Measurements from ENCODE around the gene KIAA0753.
"Not testable (repeated sequence)": the region's sequence is repeated elsewhere in the genome, so short reads cannot be mapped to it uniquely, and the experiment has no call there.

KIAA0753 gene

DNA sequence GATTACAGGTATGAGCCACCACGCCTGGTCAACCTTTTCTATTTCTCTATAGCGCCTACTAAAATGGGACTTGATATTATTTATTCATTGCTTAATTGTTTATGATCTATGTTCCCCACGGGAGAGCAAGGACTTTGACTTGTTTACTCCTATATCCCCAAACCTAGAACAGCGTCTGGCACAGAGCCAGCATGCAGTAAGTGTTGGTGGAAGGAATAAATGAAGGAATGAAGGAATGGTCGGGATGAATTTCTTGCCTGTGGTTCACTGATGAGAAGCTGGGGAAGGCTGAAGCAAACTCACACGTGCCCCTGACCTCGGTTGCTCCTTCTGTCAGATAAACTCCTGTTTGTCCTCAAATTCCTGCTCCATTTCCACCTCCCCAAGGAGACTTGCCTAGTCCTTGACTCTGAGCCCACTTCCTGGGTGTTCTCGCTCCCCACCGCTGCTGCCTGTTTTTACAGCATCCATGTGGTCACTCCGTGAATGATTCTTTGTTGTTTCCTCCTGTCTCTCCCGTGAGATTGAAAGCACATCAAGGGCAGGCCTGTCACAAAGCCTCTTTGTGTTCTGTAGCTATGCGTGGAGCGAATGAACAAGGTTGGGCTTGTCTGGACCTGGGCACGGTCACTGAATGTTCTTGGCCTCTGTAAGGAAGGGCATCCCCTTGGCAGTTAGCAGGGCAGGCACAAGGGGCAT lies 28.4 kb upstream of the KIAA0753 start:
- no peak for DNase-seq (ENCODE audit: low spot score)

DNA sequence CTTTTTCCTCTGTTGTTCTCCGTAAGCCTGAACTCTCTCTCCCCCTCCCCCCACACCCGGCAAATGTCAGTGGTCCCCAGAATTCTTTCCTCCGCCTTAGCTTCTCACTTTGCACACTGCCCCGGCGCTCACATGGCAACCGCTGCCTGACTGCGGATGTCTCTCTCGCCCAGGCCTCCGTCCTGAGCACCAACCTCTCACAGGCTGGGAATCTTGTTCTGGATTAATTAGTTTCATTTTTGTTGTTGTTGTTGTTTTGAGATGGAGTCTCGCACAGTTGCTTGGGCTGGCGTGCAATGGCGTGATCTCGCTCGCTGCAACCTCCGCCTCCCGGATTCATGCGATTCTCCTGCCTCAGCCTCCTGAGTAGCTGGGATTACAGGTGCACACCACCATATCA lies 27.7 kb upstream of the KIAA0753 start:
- DNase-seq (ENCODE audit: low spot score): no peak

DNA sequence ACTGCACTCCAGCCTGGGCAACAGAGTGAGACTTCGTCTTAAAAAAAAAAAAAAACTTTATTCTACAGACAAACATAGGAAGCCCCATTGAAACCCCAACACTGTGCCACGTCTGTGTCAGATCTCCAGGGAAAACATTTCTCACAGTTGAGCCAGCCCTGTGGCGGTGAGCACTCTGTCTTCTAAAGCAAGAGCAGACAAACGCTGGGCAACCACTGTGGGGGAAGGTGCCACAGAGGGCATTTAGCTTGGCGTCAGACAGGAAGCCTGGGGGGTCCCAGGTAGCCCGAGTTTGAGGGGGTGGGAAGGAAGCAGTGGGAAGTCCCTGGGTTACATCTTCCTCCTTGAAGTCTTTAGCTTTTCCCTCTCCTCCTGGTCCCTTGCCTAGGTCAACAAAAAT lies 27.0 kb upstream of the KIAA0753 start:
- DNase-seq (ENCODE audit: low spot score): no peak

DNA sequence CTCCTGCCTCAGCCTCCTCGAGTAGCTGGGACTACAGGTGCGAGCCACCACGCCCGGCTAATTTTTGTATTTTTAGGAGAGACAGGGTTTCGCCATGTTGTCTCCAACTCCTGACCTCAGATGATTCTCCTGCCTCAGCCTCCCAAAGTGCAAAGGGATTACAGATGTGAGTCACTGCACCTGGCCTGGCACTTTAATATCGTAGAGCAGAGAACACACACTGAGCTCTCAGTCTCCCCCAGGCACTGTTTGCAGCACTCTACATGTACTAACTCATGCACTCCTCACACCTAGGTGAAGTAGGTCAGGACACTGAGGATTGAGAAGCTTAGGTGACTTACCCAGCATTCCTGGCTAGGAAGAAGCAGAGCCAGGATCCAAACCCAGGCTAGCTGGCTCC lies 26.0 kb upstream of the KIAA0753 start:
- DNase-seq (ENCODE audit: low spot score): no peak

DNA sequence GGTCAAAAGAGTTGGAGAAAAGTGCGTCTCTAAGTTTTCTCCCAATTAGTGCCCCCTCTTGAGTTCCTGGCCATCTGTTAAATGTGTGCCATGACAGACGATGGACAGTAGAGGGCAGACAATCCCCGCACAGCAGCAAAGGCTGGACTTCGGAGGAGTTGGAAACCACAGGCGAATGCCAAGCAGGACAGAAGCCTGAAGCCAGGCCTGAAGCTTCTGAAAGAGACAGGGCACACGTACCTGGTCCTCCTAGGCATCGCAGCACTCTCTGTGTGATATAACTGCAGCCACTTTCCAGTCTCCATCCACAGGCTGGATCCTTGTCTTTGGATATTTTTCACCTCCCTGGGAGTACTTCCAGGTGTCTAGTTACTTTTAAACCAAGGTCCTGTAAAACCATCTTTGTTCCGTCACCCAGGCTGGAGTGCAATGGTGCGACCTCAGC lies 25.6 kb upstream of the KIAA0753 start:
- peak; percentile 74 for DNase-seq (ENCODE audit: low spot score)

DNA sequence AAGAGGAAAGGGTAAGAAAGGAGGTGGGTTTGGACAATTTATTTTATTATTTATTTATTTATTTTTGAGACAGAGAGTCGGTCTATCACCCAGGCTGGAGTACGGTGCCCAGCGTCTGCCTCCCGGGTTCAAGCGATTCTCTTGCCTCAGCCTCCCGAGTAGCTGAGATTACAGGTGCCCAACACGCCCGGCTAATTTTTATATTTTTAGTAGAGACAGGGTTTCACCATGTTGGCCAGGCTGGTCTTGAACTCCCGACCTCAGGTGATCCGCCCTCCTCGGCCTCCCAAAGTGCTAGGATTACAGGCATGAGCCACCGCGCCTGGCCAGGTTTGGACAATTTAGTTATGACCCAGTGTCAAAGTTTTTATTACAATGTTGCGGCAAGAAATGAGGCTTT lies 22.7 kb upstream of the KIAA0753 start:
- not testable (repeated sequence) for DNase-seq (ENCODE audit: low spot score)

DNA sequence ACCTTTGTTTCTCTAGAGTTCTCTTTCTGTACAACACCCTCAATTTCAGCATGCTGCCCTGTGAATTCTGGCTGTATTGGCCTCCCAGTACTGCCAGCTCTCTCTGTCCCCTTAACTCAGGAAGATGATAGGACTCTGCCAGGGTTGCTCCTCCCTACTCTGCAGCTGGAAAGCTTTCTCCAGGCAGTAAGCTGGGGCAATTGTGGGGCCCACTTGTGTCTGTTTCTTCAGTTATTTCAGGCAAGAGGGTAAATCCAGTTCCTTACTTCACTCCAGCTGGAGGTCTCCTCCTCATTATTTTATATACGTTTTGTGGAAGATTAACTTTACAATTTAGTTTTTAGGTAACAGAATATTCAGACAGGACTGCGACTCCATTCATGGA lies 20.9 kb upstream of the KIAA0753 start:
- no peak for DNase-seq (ENCODE audit: low spot score)

DNA sequence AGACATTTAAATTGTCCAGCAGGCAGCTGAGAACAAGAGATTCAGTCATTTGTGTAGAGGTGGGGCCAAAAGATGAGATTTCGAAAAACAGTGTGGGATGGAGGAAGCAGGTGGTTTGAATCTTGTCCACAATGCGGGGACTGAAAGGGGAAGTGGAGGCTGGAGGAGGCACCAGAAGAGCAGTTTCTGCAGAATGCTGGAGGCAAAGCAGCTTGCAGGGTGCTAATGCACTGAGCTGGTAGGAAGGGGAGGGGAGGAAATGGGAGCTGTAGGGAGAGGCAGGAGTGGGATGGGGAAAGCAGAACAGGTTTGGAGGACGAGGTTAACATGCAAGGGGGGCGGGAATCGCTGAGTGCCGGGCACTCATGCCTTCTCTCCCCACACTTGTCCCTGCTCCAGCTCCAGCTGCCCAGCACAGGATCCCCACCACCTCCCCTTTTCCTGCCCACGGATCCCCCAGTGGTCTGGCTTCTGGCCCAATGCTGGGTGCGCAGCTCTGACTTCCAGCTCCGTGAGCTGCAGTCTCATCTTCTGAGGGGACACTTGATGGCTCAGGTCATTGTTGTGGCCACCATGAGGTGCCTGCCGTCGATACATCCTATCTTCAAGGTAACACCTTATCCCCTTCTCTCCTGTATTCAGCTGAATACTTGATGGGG lies 20.4 kb upstream of the KIAA0753 start:
- DNase-seq (ENCODE audit: low spot score): no peak

DNA sequence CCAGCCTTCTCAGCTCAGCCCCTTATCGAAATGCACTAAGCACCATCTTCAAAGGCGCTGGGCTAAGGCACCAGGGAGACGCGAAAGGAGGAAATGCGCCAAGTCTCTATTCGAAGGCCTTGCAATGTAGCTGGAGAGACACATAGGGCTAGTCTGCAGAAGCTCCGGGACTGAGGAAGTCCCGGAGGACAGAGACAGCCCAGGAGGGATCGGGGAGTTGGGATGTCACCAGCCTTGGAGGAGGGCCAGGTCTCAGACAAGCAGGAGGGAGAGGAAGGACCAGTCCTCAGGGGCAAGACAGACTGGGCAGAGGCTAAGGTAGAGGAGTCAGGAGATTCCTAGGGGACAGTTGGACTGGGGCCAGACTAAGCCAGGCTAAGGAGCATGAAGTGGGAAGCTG lies 19.6 kb upstream of the KIAA0753 start:
- DNase-seq (ENCODE audit: low spot score): no peak

DNA sequence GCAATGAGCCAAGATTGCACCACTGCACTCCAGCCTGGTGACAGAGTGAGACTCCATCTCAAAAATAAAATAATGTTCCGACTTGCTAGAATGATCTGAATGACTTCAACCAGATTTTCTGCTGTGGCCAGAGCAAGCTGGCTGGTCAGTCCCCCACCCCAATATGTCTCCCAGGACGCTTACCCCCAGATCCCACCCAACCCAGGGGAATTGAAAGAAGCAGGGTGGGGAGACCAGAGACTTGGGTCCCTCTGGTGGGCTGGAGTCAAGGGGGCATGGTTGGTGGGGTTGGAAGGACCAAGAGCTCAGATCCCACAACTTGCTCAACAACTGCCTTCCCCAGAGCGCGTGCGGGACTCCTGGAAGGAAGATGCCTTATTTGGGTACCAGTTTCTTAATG lies 17.9 kb upstream of the KIAA0753 start:
- DNase-seq (ENCODE audit: low spot score): not testable (repeated sequence)

DNA sequence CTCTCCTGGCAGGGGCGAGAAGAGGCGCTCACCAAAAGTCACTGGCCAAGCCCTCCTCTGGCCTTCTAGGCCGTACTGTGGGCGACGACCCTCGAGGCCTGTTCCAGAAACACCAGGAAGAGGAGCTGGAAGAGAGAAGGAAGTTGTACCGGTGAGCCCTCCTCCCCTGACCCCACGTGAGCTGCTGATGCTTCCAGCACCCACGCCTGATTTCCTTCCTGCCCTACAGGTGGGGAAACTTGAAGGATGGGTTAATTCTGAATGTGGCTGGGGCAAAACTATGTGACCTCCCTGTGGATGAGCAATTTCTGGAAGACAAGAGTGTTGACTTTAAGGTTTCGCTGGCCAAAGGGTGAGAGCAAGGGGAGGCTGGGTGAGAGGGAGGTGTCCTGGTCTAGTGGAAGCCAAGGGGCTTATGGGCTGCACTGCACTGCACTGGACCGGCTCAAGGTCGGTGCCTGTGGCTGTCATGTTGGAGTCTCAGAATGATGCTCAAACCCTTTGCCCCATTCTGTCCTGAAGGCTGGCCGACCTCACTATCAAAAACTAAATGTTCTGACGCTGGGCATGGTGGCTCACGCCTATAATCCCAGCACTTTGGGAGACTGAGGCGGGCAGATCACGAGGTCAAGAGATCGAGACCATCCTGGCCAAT lies 17.2 kb upstream of the KIAA0753 start:
- DNase-seq (ENCODE audit: low spot score): no peak

DNA sequence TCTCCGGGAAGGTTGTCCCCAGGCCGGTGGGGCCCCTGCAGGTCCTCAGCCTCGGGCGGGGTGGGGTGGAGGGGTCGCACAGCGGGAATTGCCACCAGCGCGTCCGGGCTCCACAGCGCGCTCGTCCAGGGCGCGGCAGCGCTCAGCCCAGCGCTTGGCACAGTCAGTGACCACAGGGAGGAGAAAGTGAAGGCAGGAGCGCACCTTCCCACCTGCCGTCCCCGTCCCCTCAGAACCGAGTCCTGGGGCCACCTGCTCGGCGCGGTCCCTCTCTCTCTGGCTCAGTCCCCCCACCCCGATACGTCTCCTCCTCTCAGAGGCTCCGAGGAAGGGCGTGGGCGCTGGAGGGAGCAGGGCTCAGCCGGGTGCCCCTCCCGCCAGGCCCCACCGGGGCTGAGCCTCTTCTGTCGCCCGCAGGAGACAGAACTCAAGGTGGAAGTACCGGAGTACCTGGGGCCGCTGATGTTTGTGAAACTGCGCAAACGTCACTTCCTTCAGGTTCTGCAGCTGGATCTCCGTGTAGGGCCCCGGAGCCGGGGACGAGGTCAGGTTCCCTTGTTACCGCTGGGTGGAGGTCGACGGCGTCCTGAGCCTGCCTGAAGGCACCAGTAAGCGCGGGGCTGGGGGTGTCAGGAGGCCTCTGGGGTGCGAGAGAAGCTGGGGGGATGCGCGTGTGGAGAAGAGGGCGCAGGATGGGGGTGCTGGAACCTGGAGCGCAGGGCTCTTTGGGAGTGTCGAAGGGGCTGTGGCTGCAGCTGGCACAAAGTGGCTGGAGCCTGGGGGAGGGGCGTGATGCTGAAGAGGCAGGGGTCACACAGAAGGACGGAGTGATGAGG lies 16.5 kb upstream of the KIAA0753 start:
- not testable (repeated sequence) for DNase-seq (ENCODE audit: low spot score)

DNA sequence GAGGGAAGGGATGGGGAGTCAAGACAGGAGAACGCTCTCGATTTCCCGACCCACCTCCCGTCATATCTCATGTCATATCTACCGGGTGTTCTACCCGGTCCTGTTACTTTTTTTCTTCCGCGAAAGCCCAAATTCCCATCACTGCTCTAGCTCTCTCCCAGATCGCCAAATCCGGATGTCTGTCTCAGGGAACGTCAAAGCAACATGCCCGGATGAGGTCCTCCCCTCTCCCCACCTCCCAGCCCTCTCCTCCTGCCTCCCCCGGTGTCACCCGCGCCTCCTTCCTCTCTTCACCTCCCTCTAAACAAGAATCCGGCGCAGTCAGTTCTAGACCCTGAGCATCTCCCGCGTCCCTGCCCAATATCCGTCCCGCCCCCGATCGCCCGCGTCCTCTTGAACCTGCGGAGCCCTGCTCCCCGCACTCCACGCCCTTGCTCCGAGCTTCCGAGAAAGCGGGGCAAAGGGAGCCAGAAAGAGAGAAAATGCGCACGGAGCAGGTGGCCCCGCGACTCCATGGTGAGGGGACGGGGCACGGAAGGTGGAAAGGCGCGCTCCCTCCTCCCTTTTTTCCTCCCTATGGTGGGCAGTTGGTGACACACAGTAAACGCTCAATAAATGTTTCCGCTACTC lies 15.3 kb upstream of the KIAA0753 start:
- not testable (repeated sequence) for DNase-seq (ENCODE audit: low spot score)

DNA sequence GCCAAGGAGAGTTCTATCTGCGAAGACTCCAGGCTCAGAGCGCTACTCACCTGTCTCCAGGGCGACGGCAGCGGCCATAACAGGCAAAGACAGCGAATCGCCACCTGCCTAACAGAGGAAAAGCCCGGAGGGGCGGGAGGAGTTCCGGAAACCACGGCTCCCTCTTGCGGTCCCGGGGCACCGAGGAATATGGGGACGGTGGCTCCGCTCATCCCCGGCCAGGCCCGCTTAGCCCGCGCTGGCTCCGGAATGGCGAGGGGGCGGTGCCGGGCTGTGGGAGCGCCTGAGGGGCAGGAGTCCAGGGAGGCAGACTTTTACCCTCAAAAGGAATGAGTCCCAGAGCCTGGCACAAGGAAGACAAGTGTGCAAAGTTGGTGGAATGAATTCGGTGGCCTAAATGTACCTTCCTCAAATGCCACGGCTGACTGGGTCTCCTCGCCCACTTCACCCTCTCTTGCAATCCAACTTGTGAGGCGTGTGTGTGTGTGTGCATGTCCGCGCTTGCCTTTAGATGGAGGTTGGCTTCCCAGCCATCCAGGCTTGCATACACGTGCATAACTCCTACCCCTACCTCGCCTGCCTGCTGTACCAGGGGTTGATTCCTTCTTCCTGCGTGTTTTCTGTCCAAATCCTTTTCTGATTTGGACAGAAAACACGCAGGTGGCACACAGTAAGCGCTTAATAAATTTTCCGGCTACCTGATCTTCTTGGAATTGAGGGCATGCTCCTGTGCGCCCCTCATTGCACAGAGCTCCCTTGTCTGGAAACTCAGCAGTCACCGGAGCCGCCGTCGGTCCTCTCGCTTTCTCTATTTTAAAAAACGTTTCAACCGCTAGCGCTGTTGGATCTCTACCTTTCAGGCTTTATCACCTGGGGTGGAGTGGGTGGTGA lies 14.6 kb upstream of the KIAA0753 start:
- peak; percentile 39 for DNase-seq (ENCODE audit: low spot score)

DNA sequence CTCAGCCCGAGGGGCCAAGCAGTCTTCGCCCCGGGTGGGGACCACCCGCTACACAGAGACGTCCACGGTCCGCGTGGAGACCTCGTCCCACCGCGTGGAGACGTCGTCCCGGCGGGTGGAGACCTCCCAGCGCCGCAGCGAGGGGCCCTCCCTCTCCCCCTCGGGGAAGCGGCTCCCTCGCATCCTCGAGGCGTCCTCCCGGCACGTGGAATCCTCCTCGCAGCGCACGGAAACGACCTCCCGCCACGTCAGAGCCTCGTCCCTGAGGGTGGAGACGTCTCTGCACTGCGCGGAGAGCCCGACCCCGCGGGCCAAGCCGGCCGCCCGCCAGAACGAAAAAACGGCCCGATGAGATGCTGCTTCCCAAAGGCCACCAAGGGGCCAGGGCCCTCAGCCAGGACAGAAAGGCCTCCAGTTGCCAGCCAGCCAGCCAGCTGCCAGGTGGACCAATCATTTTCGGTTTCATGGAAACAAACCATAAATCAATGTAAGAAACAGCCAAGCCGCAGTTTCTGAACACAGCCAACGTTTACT lies 11.5 kb upstream of the KIAA0753 start:
- peak; percentile 58 for DNase-seq (ENCODE audit: low spot score)

DNA sequence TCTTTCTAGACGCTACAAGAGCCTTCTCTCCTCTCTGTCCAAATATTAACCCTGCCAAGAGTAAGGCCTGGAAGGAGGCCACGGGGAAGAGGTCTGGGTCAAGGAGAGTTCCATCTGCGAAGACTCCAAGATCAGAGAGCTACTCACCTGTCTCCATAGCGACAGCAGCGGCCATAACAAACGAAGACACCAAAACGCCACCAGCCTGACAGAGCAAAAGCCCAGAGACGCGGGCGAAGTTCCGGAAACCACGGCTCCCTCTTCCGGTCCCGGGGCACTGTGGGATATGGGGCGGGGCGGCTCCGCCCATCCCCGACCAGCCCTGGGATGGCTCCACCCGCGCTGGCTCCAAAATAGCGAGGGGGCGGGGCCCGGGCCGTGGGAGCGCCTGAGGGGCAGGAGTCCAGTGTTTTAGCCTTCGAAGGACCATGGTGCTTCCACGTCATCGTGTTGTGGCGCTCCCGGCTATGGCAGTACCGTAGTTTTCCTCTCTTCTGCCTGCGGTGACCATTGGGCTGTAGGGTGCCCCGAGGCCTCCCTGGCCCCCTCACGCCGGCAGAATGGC lies 10.9 kb upstream of the KIAA0753 start, which contains the start of the genes C17orf100 and MED31:
Gene C17orf100 (plus strand): TSS at position 409 of the 565 bp plus-strand sequence. CDS start 152 bp downstream, at position 561.
Gene MED31 (minus strand): TSS at position 252 of the 565 bp plus-strand sequence. CDS start 77 bp downstream, at position 175.
- DNase-seq (ENCODE audit: low spot score): peak; percentile 93

DNA sequence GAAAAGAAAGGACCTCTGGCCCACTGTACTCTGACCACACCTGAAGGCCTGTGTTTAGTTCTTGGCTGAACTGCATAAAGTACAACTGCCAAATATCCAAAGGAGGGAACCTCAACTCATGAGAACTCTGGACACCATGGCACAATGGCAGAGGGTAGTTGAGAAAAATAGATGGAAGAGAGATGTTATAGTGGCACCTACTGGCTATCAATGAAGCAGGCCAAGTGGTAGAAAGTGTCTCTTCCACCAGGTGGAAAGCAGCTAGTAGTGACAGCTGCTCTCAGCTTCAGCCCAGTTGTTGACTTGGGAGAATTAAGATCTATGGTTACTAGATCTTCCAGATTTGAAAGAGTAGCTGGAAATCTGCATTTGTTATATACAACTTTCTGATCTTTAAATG lies 7.7 kb upstream of the KIAA0753 start:
- no peak for DNase-seq (ENCODE audit: low spot score)

DNA sequence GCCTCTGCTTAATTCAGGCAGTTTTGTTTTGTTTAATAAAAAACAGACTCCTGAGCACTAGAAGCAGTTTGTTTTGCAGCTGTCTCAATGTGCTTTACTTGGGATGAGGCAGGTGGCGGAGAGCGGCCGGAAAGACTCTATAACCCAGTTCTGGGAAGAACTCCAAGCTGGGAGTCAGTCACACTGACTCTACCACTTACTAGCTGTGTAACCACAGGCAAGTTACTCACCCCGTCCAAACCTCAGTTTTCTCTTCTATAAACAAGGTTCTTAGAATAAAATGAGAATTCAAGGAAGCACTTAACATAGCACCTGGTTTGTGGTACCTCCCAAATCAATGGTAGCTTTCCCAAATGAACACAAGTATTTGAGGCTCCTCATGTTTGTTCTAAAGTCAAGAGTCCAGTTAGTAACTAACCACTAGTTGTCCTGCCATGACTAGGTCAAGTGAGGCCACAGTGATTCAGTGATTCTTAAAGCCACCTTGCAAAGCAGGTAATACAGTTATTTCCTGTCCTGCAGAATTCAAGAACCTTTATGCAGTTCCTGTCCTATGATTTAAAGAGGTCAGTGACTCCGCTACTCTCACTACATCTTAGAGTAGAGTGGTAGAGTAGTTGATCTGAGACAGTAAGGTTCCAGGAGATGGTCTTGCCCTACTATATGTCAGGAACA lies 3.1 kb upstream of the KIAA0753 start:
- no peak for DNase-seq (ENCODE audit: low spot score)

DNA sequence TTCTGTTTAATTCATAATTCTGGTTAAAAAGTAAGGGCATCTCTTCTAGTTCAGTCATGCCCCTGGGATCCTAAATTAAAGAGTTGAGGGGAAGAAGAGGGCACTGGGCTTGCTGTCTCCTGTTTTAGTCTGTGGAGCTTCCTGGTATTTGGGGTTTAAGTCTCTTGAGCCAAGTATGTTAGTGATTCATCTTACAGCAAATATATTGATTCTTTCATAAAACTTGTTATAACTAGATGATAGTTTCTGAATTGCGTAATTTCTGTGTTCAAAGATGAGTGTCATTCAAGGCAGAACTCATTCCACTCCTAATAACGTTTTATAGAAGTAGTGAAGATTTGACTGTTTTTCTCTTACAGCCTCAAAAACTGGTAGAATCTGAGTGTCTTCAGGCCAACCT lies 2.1 kb upstream of the KIAA0753 start:
- DNase-seq (ENCODE audit: low spot score): no peak

Measured in SK-N-DZ (cell line).